Testis (tissue), 2 donors: ENCODE results near the gene GRIK4.

Source experiments
- CTCF ChIP-seq, 3 experiments: fragments of 450-650 bp in 2 of 3; fragments of 200-600 bp in 1 of 3; sonication (generic) in 1 of 3; IDR thresholded peaks; one replicate each; pipeline ENCODE4 v1.5.1; 2016 to 2019; ENCODE audit warnings: antibody characterized with exemption in 3 of 3, mild to moderate bottlenecking in 2 of 3, moderate library complexity in 1 of 3
- POLR2A ChIP-seq: fragments of 450-650 bp; IDR thresholded peaks from one replicate; pipeline ENCODE4 v1.6.1; 2017; ENCODE audit warnings: antibody characterized with exemption, mild to moderate bottlenecking, moderate library complexity

- TF ChIP-seq POLR2A (no peak), CTCF (IDR thresholded peaks at IDR 0.05) (no peak)
These were observed 382.8 kb downstream of the GRIK4 start for GRCh38 chr11:120894202-120894985.
